ENCODE results near the gene MDFI.

The MDFI gene
- total RNA-seq: 0 reads per million in 2 donors

- no peak for DNase-seq
These were observed at the start of gene MDFI for GRCh38 chr6:41638002-41638934. Gene MDFI, plus strand, starts transcription at chr6:41638468. Its CDS starts 282 bp downstream, at chr6:41638750.

- DNase-seq: no peak
These were observed 49.0 kb upstream of the MDFI start for GRCh38 chr6:41589223-41589622.

- DNase-seq: no peak
These were observed 48.3 kb upstream of the MDFI start for GRCh38 chr6:41589636-41590622.

- DNase-seq: no peak
These were observed 47.1 kb upstream of the MDFI start for GRCh38 chr6:41591122-41591521.

GRCh38 chr6:41591859-41592502 lies 46.3 kb upstream of the MDFI start:
- DNase-seq: peak; percentile 76

GRCh38 chr6:41593406-41593805 lies 44.9 kb upstream of the MDFI start:
- DNase-seq: no peak

- DNase-seq: no peak
These were observed 44.4 kb upstream of the MDFI start for GRCh38 chr6:41593839-41594238.

GRCh38 chr6:41594326-41594725 lies 43.9 kb upstream of the MDFI start:
- no peak for DNase-seq

- DNase-seq: no peak
These were observed 43.5 kb upstream of the MDFI start for GRCh38 chr6:41594766-41595165.

GRCh38 chr6:41595166-41595565 lies 43.1 kb upstream of the MDFI start:
- DNase-seq: no peak

- DNase-seq: no peak
These were observed 42.1 kb upstream of the MDFI start for GRCh38 chr6:41596096-41596685.

GRCh38 chr6:41596807-41597206 lies 41.5 kb upstream of the MDFI start:
- no peak for DNase-seq

- DNase-seq: no peak
These were observed 40.8 kb upstream of the MDFI start for GRCh38 chr6:41597246-41598000.

- DNase-seq: no peak
These were observed 39.6 kb upstream of the MDFI start for GRCh38 chr6:41598670-41599014.

GRCh38 chr6:41599015-41599851 lies 39.0 kb upstream of the MDFI start:
- DNase-seq: no peak

- no peak for DNase-seq
These were observed 38.3 kb upstream of the MDFI start for GRCh38 chr6:41599852-41600445.

GRCh38 chr6:41600499-41601247 lies 37.6 kb upstream of the MDFI start:
- DNase-seq: no peak

- no peak for DNase-seq
These were observed 37.1 kb upstream of the MDFI start for GRCh38 chr6:41601248-41601549.

- no peak for DNase-seq
These were observed 35.9 kb upstream of the MDFI start for GRCh38 chr6:41602422-41602743.

All from T-helper 9 cell (primary cell).